Activated CD4-positive, alpha-beta T cell treated with anti-CD3 and anti-CD28 coated beads for 1 hour (primary cell): ENCODE data around the gene TIAL1.
"Not testable (repeated sequence)": the region's sequence is repeated elsewhere in the genome, so short reads cannot be mapped to it uniquely, and the experiment has no call there.

ENCODE experiments used
- DNase-seq: peaks from one replicate; pipeline ENCODE4 v3.0.0-alpha.2; 2020

The TIAL1 gene

DNA sequence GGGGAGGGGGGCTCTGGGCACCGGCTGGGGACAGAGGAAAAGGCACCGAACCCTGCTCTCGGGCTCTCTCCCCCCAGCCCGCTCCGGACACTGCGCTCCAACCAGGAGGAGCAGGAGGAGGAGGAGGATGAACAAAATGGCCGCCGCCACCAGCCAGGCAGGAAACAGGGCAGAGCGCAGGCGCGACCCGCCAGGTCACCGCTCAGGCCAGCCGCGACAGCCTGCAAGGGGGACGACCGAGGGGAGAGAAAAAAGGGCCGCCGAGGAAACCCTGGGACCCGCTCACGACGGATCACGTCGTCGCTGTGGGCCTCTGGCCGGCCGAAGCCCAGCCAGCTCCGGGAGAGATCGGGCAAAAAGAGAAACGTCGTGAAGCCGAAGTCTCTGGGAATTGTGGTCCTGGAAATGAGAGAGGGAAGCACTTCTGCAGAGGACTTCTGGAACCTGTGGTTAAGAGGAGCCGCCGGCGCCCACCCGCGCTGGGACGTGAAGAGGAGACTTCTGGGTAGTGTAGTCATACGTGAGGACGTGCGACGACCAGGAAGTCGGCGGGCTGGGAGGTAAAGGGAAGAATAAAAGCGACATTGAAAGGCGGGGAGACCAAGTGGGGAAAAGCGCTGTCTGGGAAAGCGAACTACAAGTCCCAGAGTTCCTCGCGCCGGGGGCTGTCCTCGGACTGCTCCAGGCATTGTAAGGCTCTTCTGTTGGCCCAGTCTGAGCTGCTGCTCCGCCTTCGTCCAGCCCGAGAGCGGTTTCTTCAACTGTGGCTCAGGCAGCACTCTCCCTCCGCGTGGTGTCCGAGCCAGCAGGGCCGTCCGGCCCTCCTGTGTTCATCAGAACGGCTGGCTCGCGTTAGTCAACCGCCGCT, at the start of gene TIAL1:
TIAL1 (minus strand) TSS at position 428 of the 868 bp plus-strand sequence. CDS start 499 bp downstream, outside the sequence.
- peak; percentile 88 for DNase-seq

GRCh38 chr10:119644994-119645393, 48.2 kb upstream of the TIAL1 start:
- DNase-seq = no peak

GRCh38 chr10:119644205-119644814, 47.5 kb upstream of the TIAL1 start:
- no peak for DNase-seq

GRCh38 chr10:119643306-119644204, 46.8 kb upstream of the TIAL1 start:
- no peak for DNase-seq

GRCh38 chr10:119642556-119643111, 45.9 kb upstream of the TIAL1 start:
- no peak for DNase-seq

- DNase-seq = no peak
These were observed 44.2 kb upstream of the TIAL1 start for GRCh38 chr10:119640875-119641526.

- DNase-seq = no peak
These were observed 43.6 kb upstream of the TIAL1 start for GRCh38 chr10:119640384-119640783.

DNA sequence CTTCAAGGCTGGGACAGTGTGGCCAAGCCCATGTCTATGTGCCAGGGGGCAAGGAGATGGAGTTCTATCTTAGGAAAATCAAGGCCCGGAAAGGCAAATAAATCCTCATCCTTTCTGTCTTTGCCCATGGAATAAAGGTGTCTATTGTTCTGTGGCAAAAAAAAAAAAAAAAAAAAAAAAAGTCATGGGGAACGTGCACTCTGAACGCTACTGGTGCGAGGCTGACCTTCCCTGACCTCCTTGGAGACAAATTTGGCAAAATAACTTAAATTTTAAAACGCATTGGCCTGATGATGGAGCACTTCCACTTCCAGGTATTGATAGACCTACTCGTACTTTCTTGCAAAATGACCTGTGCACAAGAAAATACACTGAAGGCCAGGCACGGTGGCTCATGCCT, 42.2 kb upstream of the TIAL1 start:
- no peak for DNase-seq

- DNase-seq = no peak
These were observed 40.9 kb upstream of the TIAL1 start for GRCh38 chr10:119637631-119638030.

DNA sequence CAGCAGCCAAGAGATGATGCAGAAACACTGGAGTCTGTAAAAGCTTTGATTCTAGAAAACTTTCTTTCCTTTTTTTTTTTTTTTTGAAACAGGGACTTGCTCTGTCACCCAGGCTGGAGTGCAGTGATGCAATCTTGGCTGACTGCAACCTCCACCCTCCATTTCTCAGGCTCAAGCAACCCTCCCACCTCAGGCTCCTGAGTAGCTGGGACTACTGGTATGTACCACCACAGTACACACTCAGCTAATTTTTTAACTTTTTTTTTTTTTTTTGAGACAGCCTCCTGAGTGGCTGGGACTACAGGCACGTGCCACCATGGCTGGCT, 37.4 kb upstream of the TIAL1 start:
- no peak for DNase-seq

DNA sequence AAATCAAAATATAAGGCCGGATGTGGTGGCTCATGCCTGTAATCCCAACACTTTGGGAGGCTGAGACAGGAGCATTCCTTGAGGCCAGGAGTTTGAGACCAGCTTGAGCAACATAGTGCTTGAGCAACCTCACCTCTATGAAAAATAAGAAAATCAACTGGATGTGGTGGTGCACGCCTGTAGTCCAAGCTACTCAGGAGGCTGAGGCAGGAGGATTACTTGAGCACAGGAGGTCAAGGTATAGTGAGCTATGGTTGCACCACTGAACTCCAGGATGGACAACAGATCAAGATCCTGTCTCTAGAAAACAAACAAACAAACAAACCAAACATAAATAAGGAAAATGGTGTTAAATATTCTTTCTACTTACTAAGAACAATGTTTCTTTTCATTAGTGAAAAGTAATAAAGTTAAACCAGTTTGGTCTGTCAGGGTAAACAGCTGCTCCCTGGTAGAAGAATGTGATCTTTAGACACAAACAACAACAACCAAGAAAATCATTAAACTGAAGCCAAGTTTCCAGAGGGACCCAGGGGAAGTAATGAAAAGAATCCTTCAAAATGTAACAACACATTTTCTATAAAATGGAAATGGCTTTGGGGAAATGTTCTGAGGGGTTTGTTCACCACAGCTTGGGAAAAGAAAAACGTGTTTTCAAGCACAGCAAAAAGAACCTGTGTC, 36.9 kb upstream of the TIAL1 start:
- DNase-seq = no peak

DNA sequence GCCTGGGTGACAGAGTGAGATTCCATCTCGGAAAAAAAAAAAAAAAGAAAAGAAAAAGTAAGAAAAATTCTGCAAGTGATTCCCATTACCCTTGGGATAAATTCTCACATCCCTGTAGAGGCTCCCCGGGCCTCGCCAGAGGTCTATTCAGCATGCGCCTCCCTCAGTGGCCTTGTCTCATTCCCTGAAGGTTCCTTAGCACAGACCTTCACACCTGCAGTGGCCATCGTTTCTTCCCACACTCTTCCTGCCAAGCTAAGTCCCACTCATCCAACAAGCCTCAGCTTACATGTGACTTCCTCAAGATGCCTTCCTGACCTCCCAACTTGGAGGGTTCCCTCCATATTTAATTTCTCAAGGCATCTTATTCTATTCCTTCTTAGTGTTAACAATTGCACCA, 33.5 kb upstream of the TIAL1 start:
- DNase-seq = no peak

GRCh38 chr10:119625570-119626280, 29.0 kb upstream of the TIAL1 start:
- no peak for DNase-seq

GRCh38 chr10:119621078-119621384, 24.3 kb upstream of the TIAL1 start:
- DNase-seq = no peak

GRCh38 chr10:119620241-119621077, 23.7 kb upstream of the TIAL1 start:
- DNase-seq = no peak

DNA sequence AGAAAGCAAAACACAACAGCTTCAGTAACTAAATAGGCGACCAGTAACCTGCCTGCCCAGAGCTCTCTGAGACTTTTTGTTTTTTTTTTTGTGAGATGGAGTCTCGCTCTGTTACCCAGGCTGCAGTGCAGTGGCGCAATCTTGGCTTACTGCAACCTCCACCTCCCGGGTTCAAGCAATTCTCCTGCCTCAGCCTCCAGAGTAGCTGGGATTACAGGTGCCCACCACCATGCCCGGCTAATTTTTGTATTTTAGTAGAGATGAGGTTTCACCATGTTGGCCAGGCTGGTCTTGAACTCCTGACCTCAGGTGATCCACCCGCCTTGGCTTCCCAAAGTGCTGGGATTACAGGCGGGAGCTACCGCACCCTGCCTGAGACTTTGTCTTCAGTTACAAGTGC, 23.0 kb upstream of the TIAL1 start:
- not testable (repeated sequence) for DNase-seq

- DNase-seq = no peak
These were observed 22.5 kb upstream of the TIAL1 start for GRCh38 chr10:119619215-119619614.

DNA sequence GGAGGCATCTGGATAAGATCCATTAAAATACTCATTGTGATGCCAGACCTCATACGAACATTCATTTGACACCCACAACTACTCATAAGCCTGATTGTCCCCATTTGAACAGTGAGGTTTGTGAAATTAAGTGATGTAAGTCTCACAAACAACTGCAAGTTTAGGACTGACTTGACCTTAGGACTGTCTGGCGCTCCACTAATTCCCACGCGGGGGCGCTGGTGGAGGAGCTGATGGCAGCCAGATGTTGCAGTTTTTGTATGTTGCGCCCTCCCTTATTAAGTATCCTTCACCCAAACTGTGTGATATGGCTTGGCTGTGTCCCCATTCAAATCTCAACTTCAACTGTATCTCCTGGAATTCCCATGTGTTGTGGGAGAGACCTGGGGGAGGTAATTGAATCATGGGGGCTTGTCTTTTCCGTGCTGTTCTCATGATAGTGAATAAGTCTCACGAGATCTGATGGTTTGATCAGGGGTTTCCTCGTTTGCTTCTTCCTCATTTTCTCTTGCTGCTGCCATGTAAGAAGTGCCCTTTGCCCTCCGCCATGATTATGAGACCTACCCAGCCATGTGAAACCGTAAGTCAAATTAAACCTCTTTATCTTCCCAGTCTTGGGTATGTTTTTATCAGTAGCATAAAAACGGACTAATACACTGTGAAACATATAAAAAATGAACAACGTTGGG, 20.3 kb upstream of the TIAL1 start:
- no peak for DNase-seq

DNA sequence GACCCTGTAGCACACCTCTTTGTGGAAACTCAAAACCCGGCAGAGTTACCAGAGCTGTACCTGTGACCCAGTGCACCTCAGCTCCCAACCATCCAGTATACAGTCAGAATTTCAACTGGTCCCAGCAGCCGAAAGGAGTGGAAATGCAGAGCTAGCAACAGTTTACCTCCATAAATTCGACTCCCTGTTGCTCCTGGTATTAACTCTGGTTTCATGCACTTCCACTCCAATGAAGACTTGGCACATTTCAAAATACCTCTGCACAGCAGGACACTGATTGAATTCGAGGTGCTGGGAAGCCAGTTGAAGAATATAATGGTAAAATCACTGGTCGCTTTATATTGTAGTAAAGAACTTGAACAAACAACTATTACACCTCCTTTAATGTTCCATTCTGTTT, 17.9 kb upstream of the TIAL1 start:
- no peak for DNase-seq

DNA sequence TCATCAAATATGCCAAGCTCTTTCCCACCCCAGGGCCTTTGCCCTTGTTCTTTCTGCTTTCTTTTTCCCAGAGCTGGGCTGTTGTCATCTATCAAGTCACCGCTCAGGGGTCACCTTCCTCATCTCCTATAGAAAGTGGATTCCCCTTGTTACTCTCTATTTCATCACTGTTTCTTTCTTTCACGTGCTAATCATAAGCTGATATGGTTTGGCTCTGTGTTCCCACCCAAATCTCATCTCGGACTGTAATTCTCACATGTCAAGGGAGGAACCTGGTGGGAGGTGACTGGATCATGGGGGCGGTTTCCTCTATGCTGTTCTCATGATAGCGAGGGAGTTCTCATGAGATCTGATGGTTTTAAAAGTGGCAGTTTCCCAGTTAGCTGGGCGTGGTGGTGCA, 17.0 kb upstream of the TIAL1 start:
- no peak for DNase-seq
